ENCODE data around the gene RECQL5.

Gene RECQL5

DNA sequence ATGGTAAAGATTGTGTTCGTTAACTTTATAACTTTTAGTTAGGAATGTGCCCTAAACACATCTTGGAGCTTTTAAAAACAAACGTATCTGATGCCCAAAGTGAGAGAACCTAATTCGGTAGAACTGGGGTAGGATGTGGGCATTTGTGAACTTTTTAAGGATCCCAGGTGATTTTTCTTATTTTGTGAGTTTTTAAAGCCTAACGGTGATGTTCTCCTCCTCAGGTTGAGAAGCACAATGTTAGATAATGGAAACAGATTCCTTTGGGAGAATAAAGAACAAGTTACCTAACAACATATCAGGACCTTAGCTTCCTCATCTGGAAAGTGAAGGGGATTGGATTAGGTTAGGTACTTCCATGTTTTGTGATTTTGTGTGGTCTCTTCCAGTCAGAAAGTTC lies 871 bp upstream of the RECQL5 start:
- Histone ChIP-seq H3K27ac (ENCODE audit: low read length, poor library complexity, severe bottlenecking) (no peak overlapping the region), H3K18ac (ENCODE audit: low read depth in 1 of 2, low read length in 2 of 2) (no peak overlapping the region), H2BK12ac (ENCODE audit: low read length in 2 of 2) (no peak overlapping the region), H3K4me2 (ENCODE audit: low read length, poor library complexity, severe bottlenecking) (peak overlapping the region; percentile 63), H4K91ac (ENCODE audit: low read length) (no peak overlapping the region), H2AK5ac (ENCODE audit: low read length, severe bottlenecking) (peak overlapping the region; percentile 79), H3K4ac (ENCODE audit: low read depth in 1 of 2, low read length in 2 of 2) (peak overlapping the region; percentile 83 to 100), H4K8ac (ENCODE audit: low read length) (peak overlapping the region; percentile 92), H3K14ac (ENCODE audit: low read length in 2 of 2) (no peak overlapping the region), H3K36me3 (ENCODE audit: control insufficient read depth in 1 of 2, insufficient read depth in 2 of 2, low read depth in 1 of 2, low read length in 2 of 2) (peaks cover 28 to 59% of the 10 kb centered on the region in 2 experiments), H2AFZ (ENCODE audit: low read depth, low read length) (no peak overlapping the region), H3K4me3 (ENCODE audit: insufficient read depth in 1 of 2, low read depth in 1 of 2, low read length in 2 of 2) (peak overlapping the region; percentile 98 to 99), H3K79me1 (replicated peaks; ENCODE audit: low read length, poor library complexity, severe bottlenecking) (peaks cover 18% of the 10 kb centered on the region), H3K27me3 (ENCODE audit: control insufficient read depth in 1 of 2, insufficient read depth in 1 of 2, low read length in 2 of 2) (no peaks in the 10 kb centered on the region), H2BK15ac (ENCODE audit: low read depth, poor library complexity, severe bottlenecking) (no peak overlapping the region), H2BK5ac (ENCODE audit: low read depth, low read length, poor library complexity, severe bottlenecking) (no peak overlapping the region), H2BK120ac (ENCODE audit: low read depth, low read length) (no peak overlapping the region), H3K9me3 (ENCODE audit: control insufficient read depth, low read length) (no peaks in the 10 kb centered on the region), H3K4me1 (ENCODE audit: control insufficient read depth, insufficient read depth, low read depth, low read length) (peaks cover 9% of the 10 kb centered on the region), H3K9ac (ENCODE audit: low read length) (peak overlapping the region; percentile 99), H3K23ac (ENCODE audit: low read length in 2 of 2) (no peak overlapping the region)
- DNase-seq = no peak
- 0% methylated on average over 3 of the region's 4 CpGs for WGBS

DNA sequence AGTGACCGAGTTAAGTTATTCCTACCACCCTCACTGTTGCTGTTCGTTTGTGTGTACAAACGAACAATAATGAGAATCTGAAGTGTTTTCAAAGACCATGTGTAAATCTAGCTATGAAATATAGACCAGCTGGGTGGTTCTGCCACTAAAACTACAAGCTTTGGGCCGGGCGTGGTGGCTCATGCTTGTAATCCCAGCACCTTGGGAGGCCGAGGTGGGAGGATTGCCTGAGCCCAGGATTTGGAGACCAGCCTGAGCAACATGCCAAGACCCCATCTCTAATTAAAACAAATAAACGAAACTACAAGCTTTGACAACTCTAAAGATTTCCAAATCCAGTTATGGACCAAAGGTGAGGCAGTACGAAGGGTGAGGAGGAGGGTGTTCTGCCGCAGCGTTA lies 973 bp downstream of the RECQL5 start:
- Histone ChIP-seq H3K14ac (ENCODE audit: low read length in 2 of 2) (no peak overlapping the region), H3K9me3 (ENCODE audit: control insufficient read depth, low read length) (no peaks in the 10 kb centered on the region), H2BK12ac (ENCODE audit: low read length in 2 of 2) (no peak overlapping the region), H3K4me1 (ENCODE audit: control insufficient read depth, insufficient read depth, low read depth, low read length) (peaks cover 7% of the 10 kb centered on the region), H2BK15ac (ENCODE audit: low read depth, poor library complexity, severe bottlenecking) (no peak overlapping the region), H3K36me3 (ENCODE audit: control insufficient read depth in 1 of 2, insufficient read depth in 2 of 2, low read depth in 1 of 2, low read length in 2 of 2) (peaks cover 32 to 59% of the 10 kb centered on the region in 2 experiments), H3K23ac (ENCODE audit: low read length in 2 of 2) (no peak overlapping the region), H3K9ac (ENCODE audit: low read length) (peak overlapping the region; percentile 99), H4K8ac (ENCODE audit: low read length) (peak overlapping the region; percentile 48), H3K4me2 (ENCODE audit: low read length, poor library complexity, severe bottlenecking) (peak overlapping the region; percentile 69), H2BK120ac (ENCODE audit: low read depth, low read length) (no peak overlapping the region), H3K4ac (ENCODE audit: low read depth in 1 of 2, low read length in 2 of 2) (no peak overlapping the region), H3K27me3 (ENCODE audit: control insufficient read depth in 1 of 2, insufficient read depth in 1 of 2, low read length in 2 of 2) (no peaks in the 10 kb centered on the region), H2AK5ac (ENCODE audit: low read length, severe bottlenecking) (no peak overlapping the region), H3K4me3 (ENCODE audit: insufficient read depth in 1 of 2, low read depth in 1 of 2, low read length in 2 of 2) (peak overlapping the region in 1 of 2 experiments; percentile 99), H3K79me1 (replicated peaks; ENCODE audit: low read length, poor library complexity, severe bottlenecking) (peaks cover 21% of the 10 kb centered on the region), H2AFZ (ENCODE audit: low read depth, low read length) (no peak overlapping the region), H3K18ac (ENCODE audit: low read depth in 1 of 2, low read length in 2 of 2) (no peak overlapping the region), H2BK5ac (ENCODE audit: low read depth, low read length, poor library complexity, severe bottlenecking) (no peak overlapping the region), H3K27ac (ENCODE audit: low read length, poor library complexity, severe bottlenecking) (no peak overlapping the region), H4K91ac (ENCODE audit: low read length) (no peak overlapping the region)
- no peak for DNase-seq
- 97% methylated on average over 9 of the region's 10 CpGs for WGBS

DNA sequence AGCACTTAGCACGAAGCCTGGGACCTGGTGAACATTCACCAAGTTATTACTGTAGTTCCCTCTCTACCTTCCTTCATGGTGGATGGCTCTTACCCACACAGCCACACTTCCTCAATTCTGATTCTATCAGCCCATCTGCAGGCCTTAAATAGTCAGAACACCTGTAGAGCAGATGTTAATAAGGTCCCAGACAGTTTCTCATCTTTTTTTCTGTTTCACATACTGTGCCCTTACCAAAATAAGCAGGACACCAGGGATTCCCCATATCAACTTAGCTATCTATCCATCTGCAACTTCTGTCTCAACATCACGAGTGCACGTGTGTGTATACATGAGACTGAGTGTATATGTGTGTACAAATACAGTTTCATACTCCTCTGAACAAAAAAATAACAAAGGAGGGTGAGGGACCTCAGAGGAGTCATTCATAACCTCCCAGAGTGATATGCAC lies 2.8 kb downstream of the RECQL5 start:
- Histone ChIP-seq H3K4me1 (ENCODE audit: control insufficient read depth, insufficient read depth, low read depth, low read length) (peaks cover 7% of the 10 kb centered on the region), H3K79me1 (replicated peaks; ENCODE audit: low read length, poor library complexity, severe bottlenecking) (peaks cover 25% of the 10 kb centered on the region), H3K9ac (ENCODE audit: low read length) (no peak overlapping the region), H3K4ac (ENCODE audit: low read depth in 1 of 2, low read length in 2 of 2) (no peak overlapping the region), H3K27me3 (ENCODE audit: control insufficient read depth in 1 of 2, insufficient read depth in 1 of 2, low read length in 2 of 2) (no peaks in the 10 kb centered on the region), H3K36me3 (ENCODE audit: control insufficient read depth in 1 of 2, insufficient read depth in 2 of 2, low read depth in 1 of 2, low read length in 2 of 2) (peaks cover 32 to 57% of the 10 kb centered on the region in 2 experiments), H3K18ac (ENCODE audit: low read depth in 1 of 2, low read length in 2 of 2) (no peak overlapping the region), H2BK15ac (ENCODE audit: low read depth, poor library complexity, severe bottlenecking) (no peak overlapping the region), H3K4me3 (ENCODE audit: insufficient read depth in 1 of 2, low read depth in 1 of 2, low read length in 2 of 2) (no peak overlapping the region), H3K27ac (ENCODE audit: low read length, poor library complexity, severe bottlenecking) (no peak overlapping the region), H3K14ac (ENCODE audit: low read length in 2 of 2) (no peak overlapping the region), H4K91ac (ENCODE audit: low read length) (no peak overlapping the region), H4K8ac (ENCODE audit: low read length) (no peak overlapping the region), H2AK5ac (ENCODE audit: low read length, severe bottlenecking) (no peak overlapping the region), H2BK12ac (ENCODE audit: low read length in 2 of 2) (no peak overlapping the region), H3K23ac (ENCODE audit: low read length in 2 of 2) (no peak overlapping the region), H2BK120ac (ENCODE audit: low read depth, low read length) (no peak overlapping the region), H3K4me2 (ENCODE audit: low read length, poor library complexity, severe bottlenecking) (no peak overlapping the region), H3K9me3 (ENCODE audit: control insufficient read depth, low read length) (no peaks in the 10 kb centered on the region), H2BK5ac (ENCODE audit: low read depth, low read length, poor library complexity, severe bottlenecking) (no peak overlapping the region), H2AFZ (ENCODE audit: low read depth, low read length) (no peak overlapping the region)
- DNase-seq = no peak
- 96% methylated on average over 1 of the region's 3 CpGs for WGBS

DNA sequence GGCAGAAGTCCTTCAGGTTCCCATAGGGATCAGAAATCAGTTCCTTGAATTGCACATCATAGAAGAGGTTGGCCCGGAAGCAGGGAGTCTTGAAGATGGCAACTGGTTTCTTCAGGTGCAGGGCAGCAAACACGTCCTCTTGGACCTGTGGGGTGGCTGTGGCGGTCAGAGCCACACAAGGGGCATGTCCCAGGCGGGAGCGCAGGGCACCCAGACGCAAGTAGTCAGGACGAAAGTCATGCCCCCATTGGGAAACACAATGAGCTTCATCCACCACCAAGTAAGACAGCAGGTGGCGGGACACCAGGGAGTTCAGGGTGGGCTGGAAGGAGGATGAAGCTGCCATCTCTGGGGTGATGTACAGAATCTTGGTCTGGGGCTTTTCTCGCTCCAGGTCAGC lies 4.4 kb downstream of the RECQL5 start:
- H3K14ac ChIP-seq (ENCODE audit: low read length in 2 of 2) = no peak overlapping the region
- no peak overlapping the region for H2AK5ac ChIP-seq (ENCODE audit: low read length, severe bottlenecking)
- H3K4me3 ChIP-seq (ENCODE audit: insufficient read depth in 1 of 2, low read depth in 1 of 2, low read length in 2 of 2) = no peak overlapping the region
- peaks cover 28% of the 10 kb centered on the region for H3K79me1 ChIP-seq (replicated peaks; ENCODE audit: low read length, poor library complexity, severe bottlenecking)
- no peak overlapping the region for H4K91ac ChIP-seq (ENCODE audit: low read length)
- H2BK5ac ChIP-seq (ENCODE audit: low read depth, low read length, poor library complexity, severe bottlenecking) = no peak overlapping the region
- no peak overlapping the region for H2BK12ac ChIP-seq (ENCODE audit: low read length in 2 of 2)
- H3K4ac ChIP-seq (ENCODE audit: low read depth in 1 of 2, low read length in 2 of 2) = no peak overlapping the region
- no peak overlapping the region for H4K8ac ChIP-seq (ENCODE audit: low read length)
- H2AFZ ChIP-seq (ENCODE audit: low read depth, low read length) = no peak overlapping the region
- H3K18ac ChIP-seq (ENCODE audit: low read depth in 1 of 2, low read length in 2 of 2) = no peak overlapping the region
- no peak for DNase-seq
- no peaks in the 10 kb centered on the region for H3K27me3 ChIP-seq (ENCODE audit: control insufficient read depth in 1 of 2, insufficient read depth in 1 of 2, low read length in 2 of 2)
- no peak overlapping the region for H3K9ac ChIP-seq (ENCODE audit: low read length)
- H2BK15ac ChIP-seq (ENCODE audit: low read depth, poor library complexity, severe bottlenecking) = no peak overlapping the region
- no peak overlapping the region for H3K23ac ChIP-seq (ENCODE audit: low read length in 2 of 2)
- no peak overlapping the region for H3K4me2 ChIP-seq (ENCODE audit: low read length, poor library complexity, severe bottlenecking)
- H3K9me3 ChIP-seq (ENCODE audit: control insufficient read depth, low read length) = no peaks in the 10 kb centered on the region
- H3K36me3 ChIP-seq (ENCODE audit: control insufficient read depth in 1 of 2, insufficient read depth in 2 of 2, low read depth in 1 of 2, low read length in 2 of 2) = peaks cover 34 to 56% of the 10 kb centered on the region in 2 experiments
- H2BK120ac ChIP-seq (ENCODE audit: low read depth, low read length) = no peak overlapping the region
- 97% methylated on average over 9 of the region's 9 CpGs for WGBS
- H3K4me1 ChIP-seq (ENCODE audit: control insufficient read depth, insufficient read depth, low read depth, low read length) = peaks cover 7% of the 10 kb centered on the region
- H3K27ac ChIP-seq (ENCODE audit: low read length, poor library complexity, severe bottlenecking) = no peak overlapping the region
